CD8-positive, alpha-beta memory T cell (primary cell): ENCODE results near the gene ZNF573. TPM values are rescaled to one million over a fixed set of nuclear protein-coding genes. Genes with fewer than 3 reads are reported as not detected.

Experiments
- CTCF ChIA-PET: fragments of 350-600 bp; sonication (Branson Sonifier 250); formaldehyde crosslinking; loops from one replicate; lab custom pipeline; 2021; ENCODE audit warnings: antibody characterized with exemption; lab: Charles Lee
- POLR2A ChIA-PET: fragments of 350-600 bp; sonication (Branson Sonifier 250); formaldehyde crosslinking; loops from one replicate; lab custom pipeline; 2021; ENCODE audit warnings: antibody characterized with exemption; lab: Charles Lee
- DNase-seq, 5 donors: peaks; one replicate each; pipeline versions ENCODE4 v3.0.0 to v3.0.0-alpha.2; 2020 to 2022; ENCODE audit warnings: mixed read lengths in 1 of 5
- H3K27ac ChIP-seq: one replicate; pipeline ENCODE4 v1.7.0; 2013; ENCODE audit warnings: low read depth, mild to moderate bottlenecking, low read length, moderate library complexity
- H3K27me3 ChIP-seq: 2 replicates; pipeline ENCODE4 v1.7.0; 2013; ENCODE audit warnings: low read length, mild to moderate bottlenecking; ENCODE audit not compliant: insufficient read depth, poor library complexity, severe bottlenecking
- H3K36me3 ChIP-seq: 2 replicates; pipeline ENCODE4 v1.7.0; 2013; ENCODE audit warnings: mild to moderate bottlenecking, low read length, moderate library complexity; ENCODE audit not compliant: insufficient read depth
- H3K4me1 ChIP-seq: 2 replicates; pipeline ENCODE4 v1.7.0; 2013; ENCODE audit warnings: mild to moderate bottlenecking, low read length, moderate library complexity; ENCODE audit not compliant: insufficient read depth
- H3K4me3 ChIP-seq: 2 replicates; pipeline ENCODE4 v1.7.0; 2013; ENCODE audit warnings: mild to moderate bottlenecking, low read length
- H3K9me3 ChIP-seq: 2 replicates; pipeline ENCODE4 v1.7.0; 2013; ENCODE audit warnings: mild to moderate bottlenecking, low read length
- H3K27ac Mint-ChIP-seq, 8 donors: one replicate each; pipeline ENCODE4 v1.8.0; 2020 to 2021; ENCODE audit warnings: mixed read lengths in 8 of 8, mild to moderate bottlenecking in 6 of 8, inconsistent platforms in 3 of 8, moderate library complexity in 3 of 8
- H3K27me3 Mint-ChIP-seq, 2 donors: one replicate each; pipeline ENCODE4 v1.8.0; 2020 to 2021; ENCODE audit warnings: mixed read lengths in 2 of 2, mild to moderate bottlenecking in 1 of 2, moderate library complexity in 1 of 2
- H3K36me3 Mint-ChIP-seq, 3 donors: one replicate each; pipeline ENCODE4 v1.8.0; 2020 to 2021; ENCODE audit warnings: mixed read lengths in 3 of 3, inconsistent platforms in 1 of 3, mild to moderate bottlenecking in 1 of 3
- H3K4me1 Mint-ChIP-seq, 3 donors: one replicate each; pipeline ENCODE4 v1.8.0; 2020 to 2021; ENCODE audit warnings: mixed read lengths in 3 of 3, inconsistent platforms in 1 of 3, mild to moderate bottlenecking in 1 of 3
- H3K4me3 Mint-ChIP-seq, 7 donors: one replicate each; pipeline ENCODE4 v1.8.0; 2020 to 2021; ENCODE audit warnings: mixed read lengths in 7 of 7, mild to moderate bottlenecking in 6 of 7, moderate library complexity in 4 of 7, inconsistent platforms in 2 of 7
- H3K9me3 Mint-ChIP-seq, 5 donors: one replicate each; pipeline ENCODE4 v1.8.0; 2020 to 2022; ENCODE audit warnings: mixed read lengths in 5 of 5, mild to moderate bottlenecking in 3 of 5, moderate library complexity in 2 of 5, inconsistent platforms in 1 of 5
- polyA plus RNA-seq: library from polyadenylated mRNA; unstranded; fragments of 300-500 nt; fragmentation: Illumina TruSeq; gene quantifications from one replicate; pipeline ENCODE4 v1.2.3, GENCODE V29; 2021
- total RNA-seq, 2 experiments: library from RNA; stranded (reverse); gene quantifications; one replicate each; pipeline ENCODE4 v1.2.3, GENCODE V29; 2021

ZNF573 gene
- total and polyA plus RNA-seq, 3 experiments from 2014 or later = 9.1 to 16.5 (median 14.2) TPM

DNA sequence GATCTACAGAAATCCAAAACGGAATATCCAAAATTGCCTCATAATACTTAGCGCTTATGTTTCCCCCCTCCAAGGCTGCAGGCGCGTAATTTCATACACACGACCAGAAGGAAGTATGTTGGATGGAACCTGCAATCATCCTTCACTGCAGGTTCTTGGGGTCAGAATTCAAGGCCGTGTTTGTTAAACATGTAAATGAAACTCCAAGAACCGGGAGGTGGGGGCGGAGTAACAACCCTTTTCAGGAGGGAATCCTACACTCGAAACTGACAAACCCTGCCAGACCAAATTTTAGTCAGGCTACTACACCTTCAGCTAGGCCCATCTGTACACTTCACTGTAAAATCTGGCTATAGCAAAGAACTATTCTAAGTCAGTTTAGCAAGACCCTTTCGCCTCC, 61.1 kb downstream of the ZNF573 start:
- H3K4me1 Mint-ChIP-seq = peaks cover 17 to 28% (median 24%) of the 10 kb centered on the region in 3 donors
- peak overlapping the region; percentile 86 to 98 (median 91) for H3K4me3 Mint-ChIP-seq
- Histone ChIP-seq H3K27ac (no peak overlapping the region), H3K4me3 (no peak overlapping the region), H3K36me3 (no peaks in the 10 kb centered on the region), H3K27me3 (no peaks in the 10 kb centered on the region), H3K9me3 (no peaks in the 10 kb centered on the region), H3K4me1 (peaks cover 16% of the 10 kb centered on the region)
- POLR2A ChIA-PET = interaction anchor here (0.6 kb wide), 1 partner anchor 130 kb away, joined by 4 read pairs; no protein-coding TSS in a partner anchor
- H3K36me3 Mint-ChIP-seq = peaks cover 5 to 26% (median 11%) of the 10 kb centered on the region in 3 donors
- H3K9me3 Mint-ChIP-seq = peaks cover 0 to 22% (median 0%) of the 10 kb centered on the region in 5 donors
- H3K27ac Mint-ChIP-seq = peak overlapping the region in 7 of 8 donors; percentile 61 to 98 (median 93)
- DNase-seq = peak in 1 of 5 donors; percentile 0
- H3K27me3 Mint-ChIP-seq = no peaks in the 10 kb centered on the region
- CTCF ChIA-PET = no interaction called here

DNA sequence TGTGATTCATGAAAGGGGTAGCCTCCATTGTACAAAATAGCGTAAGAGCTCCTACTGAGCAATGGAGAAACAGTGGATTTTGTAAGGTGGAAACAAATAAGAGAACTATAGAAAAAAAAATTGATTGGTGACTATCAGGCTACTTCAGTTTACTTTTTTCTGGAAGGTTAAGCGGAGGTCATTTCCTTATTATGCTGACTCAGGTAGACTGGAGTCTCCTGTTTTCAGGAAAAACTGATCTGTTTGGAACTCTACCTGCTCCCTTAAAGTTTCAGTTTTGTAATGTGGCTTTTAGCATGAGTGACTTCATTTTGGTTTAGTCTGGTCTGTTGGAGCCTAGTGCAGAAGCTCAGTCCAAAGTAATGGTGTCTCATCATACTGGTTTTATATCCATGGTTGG, 63.2 kb downstream of the ZNF573 start:
- POLR2A ChIA-PET = no interaction called here
- Mint-ChIP-seq H3K27me3 (no peaks in the 10 kb centered on the region), H3K9me3 (peaks cover 0 to 34% (median 6%) of the 10 kb centered on the region in 5 donors), H3K27ac (no peak overlapping the region), H3K4me1 (peaks cover 20 to 33% (median 24%) of the 10 kb centered on the region in 3 donors), H3K36me3 (peaks cover 16 to 39% (median 31%) of the 10 kb centered on the region in 3 donors), H3K4me3 (no peak overlapping the region)
- no peaks in the 10 kb centered on the region for H3K36me3 ChIP-seq
- H3K4me1 ChIP-seq = peaks cover 16% of the 10 kb centered on the region
- CTCF ChIA-PET = no interaction called here
- peaks cover 2% of the 10 kb centered on the region for H3K9me3 ChIP-seq
- H3K27ac ChIP-seq = no peak overlapping the region
- H3K4me3 ChIP-seq = no peak overlapping the region
- H3K27me3 ChIP-seq = no peaks in the 10 kb centered on the region
- DNase-seq = no peak

DNA sequence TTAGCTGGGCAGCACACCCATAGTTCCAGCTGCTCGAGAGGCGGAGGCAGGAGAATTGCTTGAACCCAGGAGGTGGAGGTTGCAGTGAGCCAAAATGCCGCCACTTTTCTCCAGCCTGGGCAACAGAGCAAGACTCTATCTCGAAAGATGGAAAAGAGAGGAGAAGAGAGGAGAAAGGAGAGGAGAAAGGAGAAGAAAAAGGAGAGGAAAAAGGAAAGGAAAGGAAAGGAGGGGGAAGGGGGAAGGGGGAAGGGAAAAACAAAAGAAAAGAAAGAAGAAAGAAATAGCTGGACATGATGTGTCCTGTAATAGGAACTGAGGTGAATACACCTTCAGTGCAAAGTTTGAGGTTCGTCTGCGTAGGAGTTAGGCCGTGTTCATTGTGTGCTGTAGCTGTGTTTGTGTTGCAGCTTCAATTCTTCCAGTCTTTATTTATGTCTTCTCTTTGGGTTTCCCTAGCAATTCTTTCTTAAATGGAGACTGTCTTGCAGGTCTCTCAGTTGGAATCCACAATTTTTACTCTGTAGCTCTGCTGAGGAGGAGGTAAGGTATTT, 73.3 kb downstream of the ZNF573 start:
- peak overlapping the region in 1 of 8 donors; percentile 45 for H3K27ac Mint-ChIP-seq
- no peak for DNase-seq
- peaks cover 45 to 78% (median 70%) of the 10 kb centered on the region in 3 donors for H3K36me3 Mint-ChIP-seq
- peaks cover 18 to 59% (median 41%) of the 10 kb centered on the region in 5 donors for H3K9me3 Mint-ChIP-seq
- H3K4me3 ChIP-seq = no peak overlapping the region
- H3K4me1 Mint-ChIP-seq = no peaks in the 10 kb centered on the region
- H3K27me3 ChIP-seq = no peaks in the 10 kb centered on the region
- CTCF ChIA-PET = no interaction called here
- POLR2A ChIA-PET = no interaction called here
- H3K36me3 ChIP-seq = peaks cover 9% of the 10 kb centered on the region
- H3K4me3 Mint-ChIP-seq = no peak overlapping the region
- H3K27ac ChIP-seq = no peak overlapping the region
- H3K27me3 Mint-ChIP-seq = no peaks in the 10 kb centered on the region
- H3K4me1 ChIP-seq = no peaks in the 10 kb centered on the region
- peaks cover 6% of the 10 kb centered on the region for H3K9me3 ChIP-seq

DNA sequence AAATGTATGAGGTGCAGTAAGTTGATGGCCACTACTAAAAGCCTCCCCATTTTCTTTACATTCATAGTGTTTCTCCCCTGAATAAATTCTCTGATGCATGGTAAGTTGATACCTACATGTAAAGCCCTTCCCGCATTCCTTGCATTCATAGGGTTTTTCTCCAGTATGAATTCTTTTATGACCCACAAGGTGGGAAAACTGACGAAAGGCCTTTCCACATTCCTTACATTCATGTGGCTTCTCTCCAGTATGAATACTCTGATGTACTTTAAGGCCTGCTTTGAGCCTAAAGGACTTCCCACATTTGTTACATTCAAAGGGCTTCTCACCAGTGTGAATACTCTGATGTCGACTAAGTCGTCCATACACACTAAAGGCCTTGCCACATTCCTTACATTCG, 80.3 kb downstream of the ZNF573 start:
- Histone ChIP-seq H3K36me3 (peaks cover 10% of the 10 kb centered on the region), H3K4me1 (no peaks in the 10 kb centered on the region), H3K27me3 (no peaks in the 10 kb centered on the region), H3K4me3 (no peak overlapping the region), H3K9me3 (peaks cover 27% of the 10 kb centered on the region), H3K27ac (no peak overlapping the region)
- Mint-ChIP-seq H3K27ac (no peak overlapping the region), H3K27me3 (no peaks in the 10 kb centered on the region), H3K4me3 (no peak overlapping the region), H3K36me3 (peaks cover 40 to 69% (median 53%) of the 10 kb centered on the region in 3 donors), H3K4me1 (no peaks in the 10 kb centered on the region), H3K9me3 (peaks cover 14 to 71% (median 51%) of the 10 kb centered on the region in 5 donors)
- CTCF ChIA-PET = no interaction called here
- POLR2A ChIA-PET = no interaction called here
- DNase-seq = no peak

DNA sequence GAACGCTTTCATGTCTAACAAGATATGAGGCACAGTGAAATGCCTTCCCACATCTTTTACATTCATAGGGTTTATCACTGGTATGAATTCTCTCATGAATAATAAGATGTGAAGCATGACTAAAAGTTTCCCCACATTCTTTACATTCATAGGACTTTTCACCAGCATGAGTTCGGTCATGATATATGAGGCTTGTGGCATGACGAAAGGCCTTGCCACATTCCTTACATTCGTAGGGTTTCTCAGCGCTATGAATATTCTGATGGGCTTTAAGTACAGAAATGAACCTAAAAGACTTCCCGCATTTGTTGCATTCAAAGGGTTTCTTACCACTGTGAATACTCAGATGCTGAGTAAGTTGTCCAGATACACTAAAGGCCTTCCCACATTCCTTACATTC, 81.2 kb downstream of the ZNF573 start:
- POLR2A ChIA-PET = no interaction called here
- no peaks in the 10 kb centered on the region for H3K27me3 Mint-ChIP-seq
- CTCF ChIA-PET = no interaction called here
- peaks cover 37 to 63% (median 47%) of the 10 kb centered on the region in 3 donors for H3K36me3 Mint-ChIP-seq
- Histone ChIP-seq H3K27ac (no peak overlapping the region), H3K4me3 (no peak overlapping the region), H3K36me3 (peaks cover 10% of the 10 kb centered on the region), H3K27me3 (no peaks in the 10 kb centered on the region), H3K9me3 (peaks cover 27% of the 10 kb centered on the region), H3K4me1 (no peaks in the 10 kb centered on the region)
- H3K27ac Mint-ChIP-seq = no peak overlapping the region
- no peak for DNase-seq
- peak overlapping the region in 1 of 7 donors; percentile 22 for H3K4me3 Mint-ChIP-seq
- H3K4me1 Mint-ChIP-seq = no peaks in the 10 kb centered on the region
- peaks cover 14 to 69% (median 51%) of the 10 kb centered on the region in 5 donors for H3K9me3 Mint-ChIP-seq

DNA sequence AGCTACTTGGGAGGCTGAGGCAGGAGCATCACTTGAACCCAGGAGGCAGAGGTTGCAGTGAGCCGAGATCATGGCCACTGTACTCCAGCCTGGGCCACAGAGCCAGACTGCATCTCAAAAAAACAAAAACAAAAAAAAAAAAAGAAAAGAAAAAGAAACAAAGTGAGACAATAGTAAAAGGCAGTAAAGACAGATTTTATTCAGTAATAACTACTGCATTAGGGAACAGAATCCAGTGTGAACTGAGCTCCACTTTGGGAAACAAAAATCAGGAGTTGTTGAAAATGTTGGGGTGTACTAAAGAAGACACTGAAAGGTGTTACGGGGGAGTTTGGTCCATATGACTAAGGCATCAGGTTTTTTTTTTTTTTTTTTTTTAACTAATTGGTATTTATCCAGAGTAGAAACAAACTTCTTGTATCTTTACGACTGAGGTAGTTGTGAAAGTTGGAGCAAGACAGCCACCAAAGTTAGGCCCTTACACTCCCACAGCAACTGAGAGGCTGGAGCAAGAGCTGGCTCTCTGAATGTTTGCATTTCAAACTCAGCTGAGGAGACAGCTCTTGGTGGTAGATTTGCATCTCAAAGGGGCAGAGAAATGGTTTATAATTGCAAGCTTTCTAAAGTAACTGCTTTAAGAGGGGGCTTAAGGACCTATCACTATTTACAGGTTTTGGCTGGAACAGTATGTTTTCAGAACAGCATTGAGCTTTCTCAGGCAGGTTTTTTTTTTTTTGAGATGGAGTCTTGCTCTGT, 84.1 kb downstream of the ZNF573 start:
- CTCF ChIA-PET = no interaction called here
- no peaks in the 10 kb centered on the region for H3K4me1 ChIP-seq
- peaks cover 22 to 49% (median 36%) of the 10 kb centered on the region in 3 donors for H3K36me3 Mint-ChIP-seq

DNA sequence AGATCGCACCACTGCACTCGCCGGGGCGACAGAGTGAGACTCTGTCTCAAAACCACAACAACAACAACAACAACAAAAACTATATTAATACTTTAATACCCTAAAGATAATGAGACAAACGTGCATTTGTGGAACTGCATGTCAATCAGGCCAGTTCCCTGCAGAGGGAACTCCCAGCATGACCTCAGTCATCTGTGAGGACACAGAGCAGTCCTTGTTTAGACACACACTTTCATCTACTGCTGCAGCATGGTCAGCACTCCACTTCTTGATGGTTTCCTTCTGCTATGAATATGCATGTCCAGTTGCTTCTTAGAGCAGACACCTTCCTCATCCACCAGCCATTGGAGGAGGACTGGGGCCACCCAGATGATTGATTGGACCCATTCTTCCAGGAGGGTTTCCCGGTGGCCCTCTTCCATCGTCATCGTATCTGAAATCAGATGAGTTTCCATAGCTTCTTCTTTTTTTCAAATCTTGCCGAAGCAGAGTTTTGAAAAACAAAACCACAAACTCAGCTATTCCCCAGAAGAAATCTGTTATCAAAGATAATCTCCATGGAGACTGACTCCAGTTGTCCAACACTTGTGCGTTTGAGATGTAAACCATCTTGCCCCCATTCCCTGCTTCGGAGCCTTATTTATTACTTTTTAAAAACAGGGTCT, 86.3 kb downstream of the ZNF573 start:
- CTCF ChIA-PET = interaction anchor here (1.4 kb wide), 1 partner anchor 26 kb away, joined by 5 read pairs; the partner anchor contains the start of gene ZNF607
- Mint-ChIP-seq H3K4me3 (peak overlapping the region in 4 of 7 donors; percentile 5 to 38 (median 10)), H3K36me3 (peaks cover 10 to 36% (median 18%) of the 10 kb centered on the region in 3 donors), H3K27me3 (no peaks in the 10 kb centered on the region), H3K27ac (peak overlapping the region in 1 of 8 donors; percentile 27), H3K4me1 (peaks cover 11 to 12% (median 11%) of the 10 kb centered on the region in 3 donors), H3K9me3 (peaks cover 3 to 45% (median 22%) of the 10 kb centered on the region in 5 donors)
- no peak overlapping the region for H3K27ac ChIP-seq
- H3K4me1 ChIP-seq = no peaks in the 10 kb centered on the region
- POLR2A ChIA-PET = interaction anchor here (1.3 to 1.8 kb wide), 3 partner anchors 38 to 224 kb away, joined by 5 to 10 read pairs (median 6); partner anchors contain the start of genes ZFP30, ZNF540, ZNF570 and ZNF571
- H3K27me3 ChIP-seq = no peaks in the 10 kb centered on the region
- peaks cover 6% of the 10 kb centered on the region for H3K9me3 ChIP-seq
- no peak overlapping the region for H3K4me3 ChIP-seq
- no peak for DNase-seq
- no peaks in the 10 kb centered on the region for H3K36me3 ChIP-seq

More for the DNA sequence above, 84.1 kb downstream of the ZNF573 start:
- H3K27ac Mint-ChIP-seq = no peak overlapping the region
- H3K9me3 ChIP-seq = peaks cover 25% of the 10 kb centered on the region
- POLR2A ChIA-PET = no interaction called here
- no peak overlapping the region for H3K4me3 ChIP-seq
- H3K36me3 ChIP-seq = peaks cover 10% of the 10 kb centered on the region
- H3K4me1 Mint-ChIP-seq = peaks cover 10 to 12% (median 11%) of the 10 kb centered on the region in 3 donors
- H3K27me3 ChIP-seq = no peaks in the 10 kb centered on the region
- peaks cover 11 to 62% (median 38%) of the 10 kb centered on the region in 5 donors for H3K9me3 Mint-ChIP-seq
- no peak overlapping the region for H3K27ac ChIP-seq
- no peak for DNase-seq
- no peak overlapping the region for H3K4me3 Mint-ChIP-seq
- H3K27me3 Mint-ChIP-seq = no peaks in the 10 kb centered on the region
